ENCODE measurements around the gene ZBTB32.
A peak's percentile ranks its signal among the peaks of the same experiment; 100 is the strongest.

Gene ZBTB32

GRCh38 chr19:35716801-35717664, 12.7 kb downstream of the ZBTB32 start:
- Histone ChIP-seq H3K79me1 (ENCODE audit: low read length) (peaks cover 13% of the 10 kb centered on the region), H2BK15ac (replicated peaks; ENCODE audit: low read depth) (no peak overlapping the region), H3K79me2 (ENCODE audit: control insufficient read depth, insufficient read depth, low read length) (peaks cover 13% of the 10 kb centered on the region), H2AK5ac (ENCODE audit: low read length) (no peak overlapping the region), H3K27ac (ENCODE audit: low read depth, low read length) (peak overlapping the region; percentile 90), H3K9ac (ENCODE audit: low read length) (peak overlapping the region; percentile 66), H3K36me3 (ENCODE audit: control insufficient read depth, insufficient read depth, low read length) (peaks cover 3% of the 10 kb centered on the region), H2BK5ac (ENCODE audit: low read length) (peak overlapping the region; percentile 45), H3K23ac (ENCODE audit: low read length) (peak overlapping the region; percentile 7), H3K56ac (ENCODE audit: low read length) (peak overlapping the region; percentile 98), H4K5ac (ENCODE audit: low read length) (no peak overlapping the region), H3K4me3 (ENCODE audit: low read length) (peak overlapping the region; percentile 15), H3K18ac (ENCODE audit: low read length) (peak overlapping the region; percentile 7), H3K27me3 (ENCODE audit: insufficient read depth, low read length, poor library complexity) (no peaks in the 10 kb centered on the region), H3K4ac (ENCODE audit: low read depth, low read length) (no peak overlapping the region), H2BK120ac (ENCODE audit: low read depth, low read length) (no peak overlapping the region), H3K4me1 (ENCODE audit: control insufficient read depth, low read depth, low read length) (peaks cover 5% of the 10 kb centered on the region), H4K8ac (ENCODE audit: low read depth, low read length) (no peak overlapping the region), H3K4me2 (ENCODE audit: low read length) (peak overlapping the region; percentile 99)
- DNase-seq, result peak; percentile 98
- no CpG with 5 or more reads among the region's 77 CpGs for WGBS (ENCODE audit: extremely low coverage, insufficient coverage, low lambda C conversion rate)

GRCh38 chr19:35717665-35718344, 13.4 kb downstream of the ZBTB32 start, which contains the start of gene KMT2B:
TSS of gene KMT2B (plus strand) at chr19:35718003. CDS start at chr19:35718019, 16 bp downstream.
- H3K27me3 ChIP-seq (ENCODE audit: insufficient read depth, low read length, poor library complexity), result no peaks in the 10 kb centered on the region
- H3K23ac ChIP-seq (ENCODE audit: low read length), result peak within 1 kb of the TSS; percentile 7
- H3K79me1 ChIP-seq (ENCODE audit: low read length), result peaks cover 13% of the 10 kb centered on the region
- no peak within 1 kb of the TSS for H2BK120ac ChIP-seq (ENCODE audit: low read depth, low read length)
- no peak within 1 kb of the TSS for H4K8ac ChIP-seq (ENCODE audit: low read depth, low read length)
- peak within 1 kb of the TSS; percentile 90 for H3K4me3 ChIP-seq (ENCODE audit: low read length)
- H2AK5ac ChIP-seq (ENCODE audit: low read length), result no peak within 1 kb of the TSS
- peak within 1 kb of the TSS; percentile 98 for H3K56ac ChIP-seq (ENCODE audit: low read length)
- no peak within 1 kb of the TSS for H4K5ac ChIP-seq (ENCODE audit: low read length)
- H2BK15ac ChIP-seq (replicated peaks; ENCODE audit: low read depth), result no peak within 1 kb of the TSS
- peaks cover 5% of the 10 kb centered on the region for H3K4me1 ChIP-seq (ENCODE audit: control insufficient read depth, low read depth, low read length)
- peak within 1 kb of the TSS; percentile 79 for H3K4ac ChIP-seq (ENCODE audit: low read depth, low read length)
- H3K36me3 ChIP-seq (ENCODE audit: control insufficient read depth, insufficient read depth, low read length), result peaks cover 6% of the 10 kb centered on the region
- peak within 1 kb of the TSS; percentile 90 for H3K27ac ChIP-seq (ENCODE audit: low read depth, low read length)
- peak within 1 kb of the TSS; percentile 99 for H3K4me2 ChIP-seq (ENCODE audit: low read length)
- H3K9ac ChIP-seq (ENCODE audit: low read length), result peak within 1 kb of the TSS; percentile 95
- no CpG with 5 or more reads among the region's 109 CpGs for WGBS (ENCODE audit: extremely low coverage, insufficient coverage, low lambda C conversion rate)
- peaks cover 13% of the 10 kb centered on the region for H3K79me2 ChIP-seq (ENCODE audit: control insufficient read depth, insufficient read depth, low read length)
- peak within 1 kb of the TSS; percentile 45 for H2BK5ac ChIP-seq (ENCODE audit: low read length)
- no peak for DNase-seq
- H3K18ac ChIP-seq (ENCODE audit: low read length), result peak within 1 kb of the TSS; percentile 77

- no CpG with 5 or more reads among the region's 42 CpGs for WGBS (ENCODE audit: extremely low coverage, insufficient coverage, low lambda C conversion rate)
Observed at GRCh38 chr19:35718345-35719041, 14.1 kb downstream of the ZBTB32 start.

GRCh38 chr19:35719402-35720162, 15.2 kb downstream of the ZBTB32 start:
- Histone ChIP-seq H3K27ac (ENCODE audit: low read depth, low read length) (no peak overlapping the region), H3K4me1 (ENCODE audit: control insufficient read depth, low read depth, low read length) (peaks cover 5% of the 10 kb centered on the region), H3K27me3 (ENCODE audit: insufficient read depth, low read length, poor library complexity) (no peaks in the 10 kb centered on the region), H3K4ac (ENCODE audit: low read depth, low read length) (no peak overlapping the region), H2BK120ac (ENCODE audit: low read depth, low read length) (no peak overlapping the region), H3K9ac (ENCODE audit: low read length) (peak overlapping the region; percentile 95), H3K4me3 (ENCODE audit: low read length) (no peak overlapping the region), H3K36me3 (ENCODE audit: control insufficient read depth, insufficient read depth, low read length) (peaks cover 11% of the 10 kb centered on the region), H4K5ac (ENCODE audit: low read length) (no peak overlapping the region), H3K23ac (ENCODE audit: low read length) (no peak overlapping the region), H2BK15ac (replicated peaks; ENCODE audit: low read depth) (no peak overlapping the region), H4K8ac (ENCODE audit: low read depth, low read length) (no peak overlapping the region), H3K56ac (ENCODE audit: low read length) (peak overlapping the region; percentile 97), H3K79me1 (ENCODE audit: low read length) (peaks cover 13% of the 10 kb centered on the region), H3K4me2 (ENCODE audit: low read length) (no peak overlapping the region), H2AK5ac (ENCODE audit: low read length) (no peak overlapping the region), H3K79me2 (ENCODE audit: control insufficient read depth, insufficient read depth, low read length) (peaks cover 13% of the 10 kb centered on the region), H2BK5ac (ENCODE audit: low read length) (no peak overlapping the region), H3K18ac (ENCODE audit: low read length) (no peak overlapping the region)
- no CpG with 5 or more reads among the region's 32 CpGs for WGBS (ENCODE audit: extremely low coverage, insufficient coverage, low lambda C conversion rate)
- DNase-seq, result no peak

More at GRCh38 chr19:35718345-35719041, 14.1 kb downstream of the ZBTB32 start:
- H3K56ac ChIP-seq (ENCODE audit: low read length), result peak overlapping the region; percentile 97
- no peak overlapping the region for H3K27ac ChIP-seq (ENCODE audit: low read depth, low read length)
- DNase-seq, result peak; percentile 28
- peaks cover 11% of the 10 kb centered on the region for H3K36me3 ChIP-seq (ENCODE audit: control insufficient read depth, insufficient read depth, low read length)
- H4K5ac ChIP-seq (ENCODE audit: low read length), result no peak overlapping the region
- no peak overlapping the region for H2BK15ac ChIP-seq (replicated peaks; ENCODE audit: low read depth)
- H3K79me1 ChIP-seq (ENCODE audit: low read length), result peaks cover 13% of the 10 kb centered on the region
- H3K4me1 ChIP-seq (ENCODE audit: control insufficient read depth, low read depth, low read length), result peaks cover 5% of the 10 kb centered on the region
- H3K4me2 ChIP-seq (ENCODE audit: low read length), result peak overlapping the region; percentile 99
- peak overlapping the region; percentile 77 for H3K18ac ChIP-seq (ENCODE audit: low read length)
- no peak overlapping the region for H3K23ac ChIP-seq (ENCODE audit: low read length)
- no peak overlapping the region for H4K8ac ChIP-seq (ENCODE audit: low read depth, low read length)
- peaks cover 13% of the 10 kb centered on the region for H3K79me2 ChIP-seq (ENCODE audit: control insufficient read depth, insufficient read depth, low read length)
- no peak overlapping the region for H2AK5ac ChIP-seq (ENCODE audit: low read length)
- peak overlapping the region; percentile 90 for H3K4me3 ChIP-seq (ENCODE audit: low read length)
- H3K9ac ChIP-seq (ENCODE audit: low read length), result peak overlapping the region; percentile 95
- H2BK5ac ChIP-seq (ENCODE audit: low read length), result no peak overlapping the region
- H2BK120ac ChIP-seq (ENCODE audit: low read depth, low read length), result no peak overlapping the region
- H3K27me3 ChIP-seq (ENCODE audit: insufficient read depth, low read length, poor library complexity), result no peaks in the 10 kb centered on the region
- H3K4ac ChIP-seq (ENCODE audit: low read depth, low read length), result peak overlapping the region; percentile 79

- no peak overlapping the region for H3K9ac ChIP-seq (ENCODE audit: low read length)
- no peak overlapping the region for H3K23ac ChIP-seq (ENCODE audit: low read length)
- no peak overlapping the region for H2BK15ac ChIP-seq (replicated peaks; ENCODE audit: low read depth)
- H3K27ac ChIP-seq (ENCODE audit: low read depth, low read length), result no peak overlapping the region
- H3K27me3 ChIP-seq (ENCODE audit: insufficient read depth, low read length, poor library complexity), result no peaks in the 10 kb centered on the region
- H3K36me3 ChIP-seq (ENCODE audit: control insufficient read depth, insufficient read depth, low read length), result peaks cover 13% of the 10 kb centered on the region
- no CpG with 5 or more reads among the region's 9 CpGs for WGBS (ENCODE audit: extremely low coverage, insufficient coverage, low lambda C conversion rate)
- no peak overlapping the region for H3K56ac ChIP-seq (ENCODE audit: low read length)
- H3K4ac ChIP-seq (ENCODE audit: low read depth, low read length), result no peak overlapping the region
- H2AK5ac ChIP-seq (ENCODE audit: low read length), result no peak overlapping the region
- H3K79me1 ChIP-seq (ENCODE audit: low read length), result peaks cover 13% of the 10 kb centered on the region
- H2BK5ac ChIP-seq (ENCODE audit: low read length), result no peak overlapping the region
- no peak overlapping the region for H3K4me2 ChIP-seq (ENCODE audit: low read length)
- no peak overlapping the region for H4K8ac ChIP-seq (ENCODE audit: low read depth, low read length)
- no peak for DNase-seq
- peaks cover 13% of the 10 kb centered on the region for H3K79me2 ChIP-seq (ENCODE audit: control insufficient read depth, insufficient read depth, low read length)
- H2BK120ac ChIP-seq (ENCODE audit: low read depth, low read length), result no peak overlapping the region
- peaks cover 5% of the 10 kb centered on the region for H3K4me1 ChIP-seq (ENCODE audit: control insufficient read depth, low read depth, low read length)
- H3K4me3 ChIP-seq (ENCODE audit: low read length), result no peak overlapping the region
- H3K18ac ChIP-seq (ENCODE audit: low read length), result no peak overlapping the region
- no peak overlapping the region for H4K5ac ChIP-seq (ENCODE audit: low read length)
Observed at GRCh38 chr19:35720163-35720524, 15.8 kb downstream of the ZBTB32 start.

Measured in mesendoderm (in vitro differentiated cells).